ENCODE measurements around the gene THYN1.

GRCh38 chr11:134216816-134217215 lies 36.3 kb downstream of the THYN1 start:
- TF ChIP-seq POLR2A (IDR thresholded peaks at IDR 0.05) (no peak), CTCF (IDR thresholded peaks at IDR 0.05) (no peak)

Measured in transverse colon (tissue), 3 donors.